ENCODE results near the gene CCN5.
"Not testable (repeated sequence)": the region's sequence is repeated elsewhere in the genome, so short reads cannot be mapped to it uniquely, and the experiment has no call there.

Gene CCN5

DNA sequence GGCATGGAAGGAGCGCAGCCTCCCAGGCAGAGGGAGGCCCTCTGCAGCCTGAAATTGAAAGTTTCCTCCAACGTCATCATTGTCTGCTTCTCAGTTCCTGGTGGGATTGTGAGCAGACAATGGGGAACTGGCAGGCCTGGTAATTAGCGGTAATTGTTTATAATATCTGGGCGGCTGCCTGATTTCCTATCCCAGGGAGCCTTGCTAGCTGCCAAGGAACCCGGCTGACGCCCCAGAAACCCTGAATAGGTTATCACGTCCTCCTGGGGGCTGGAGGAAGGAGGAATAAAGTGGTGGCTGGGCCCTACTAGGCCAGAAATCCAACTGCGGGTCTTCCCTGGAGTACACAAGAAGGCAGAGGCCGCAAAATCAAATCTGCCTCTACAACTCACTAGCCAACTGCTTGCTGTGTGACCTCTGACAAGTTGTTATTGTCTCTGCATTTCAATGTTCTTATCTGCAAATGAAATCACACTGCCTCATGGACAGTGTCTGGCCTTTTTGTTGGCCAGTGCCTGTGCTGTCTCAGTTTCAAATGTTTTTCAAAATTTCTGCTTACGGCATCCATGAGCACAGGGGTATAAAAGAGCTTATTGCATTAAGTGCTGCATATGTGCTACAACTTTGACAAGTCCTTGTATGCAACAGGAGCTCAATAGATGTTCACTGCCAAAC, 47.4 kb downstream of the CCN5 start:
- DNase-seq = no peak

GRCh38 chr20:44763798-44764197, 48.6 kb downstream of the CCN5 start:
- not testable (repeated sequence) for DNase-seq

DNA sequence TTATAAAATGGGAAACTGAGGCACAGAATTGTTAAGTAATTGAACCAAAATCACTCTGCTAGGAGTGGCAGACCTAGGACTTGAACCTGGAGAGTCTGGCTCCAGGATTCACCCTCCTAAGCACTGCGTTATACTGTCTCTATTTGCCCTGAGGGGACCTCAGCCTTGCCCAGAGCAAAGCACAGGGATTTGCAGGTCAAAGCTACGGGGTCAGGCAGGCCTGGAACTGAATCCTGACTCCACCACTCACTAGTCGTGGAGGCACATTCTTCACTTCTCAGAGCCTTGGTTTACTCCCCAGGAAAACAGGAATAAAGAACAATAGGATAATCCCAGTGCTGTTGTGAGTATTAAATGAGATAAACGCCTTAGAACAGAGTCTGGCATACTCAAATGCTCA, 49.9 kb downstream of the CCN5 start:
- no peak for DNase-seq

GRCh38 chr20:44765701-44766347, 50.7 kb downstream of the CCN5 start:
- no peak for DNase-seq

- no peak for DNase-seq
Measured at GRCh38 chr20:44768256-44768655, 53.1 kb downstream of the CCN5 start.

DNA sequence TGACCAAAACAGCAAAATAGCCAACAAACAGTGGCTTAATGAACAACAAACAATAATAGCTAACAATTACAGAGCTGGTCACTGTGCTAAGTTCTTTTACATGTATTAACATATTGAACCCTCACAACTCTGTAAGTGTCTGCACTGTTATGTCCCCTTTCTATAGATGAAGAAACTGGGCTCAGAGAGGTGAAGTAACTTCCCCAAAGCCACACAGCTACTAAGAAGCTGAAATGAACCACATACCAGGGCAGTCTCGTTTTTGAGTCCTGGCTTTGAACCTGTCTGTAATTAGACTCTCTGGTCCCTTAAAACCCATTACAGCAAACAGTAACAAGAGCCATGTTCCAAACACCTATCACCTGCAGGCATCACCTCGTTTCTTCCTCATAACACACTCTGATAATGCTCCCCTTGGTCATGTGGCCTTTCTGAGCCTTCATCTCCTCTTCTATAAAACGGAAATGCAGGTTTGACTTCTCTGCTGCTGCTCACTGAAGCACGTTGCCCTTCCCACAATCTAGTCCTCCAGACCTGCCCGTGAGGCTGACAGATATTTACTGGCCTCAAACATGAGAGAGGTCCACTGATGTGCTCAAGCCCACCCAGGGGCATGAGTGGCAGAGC, 53.8 kb downstream of the CCN5 start:
- DNase-seq = no peak

- DNase-seq = no peak
Measured at GRCh38 chr20:44769481-44769863, 54.3 kb downstream of the CCN5 start.

- DNase-seq = no peak
Measured at GRCh38 chr20:44770484-44771171, 55.5 kb downstream of the CCN5 start.

DNA sequence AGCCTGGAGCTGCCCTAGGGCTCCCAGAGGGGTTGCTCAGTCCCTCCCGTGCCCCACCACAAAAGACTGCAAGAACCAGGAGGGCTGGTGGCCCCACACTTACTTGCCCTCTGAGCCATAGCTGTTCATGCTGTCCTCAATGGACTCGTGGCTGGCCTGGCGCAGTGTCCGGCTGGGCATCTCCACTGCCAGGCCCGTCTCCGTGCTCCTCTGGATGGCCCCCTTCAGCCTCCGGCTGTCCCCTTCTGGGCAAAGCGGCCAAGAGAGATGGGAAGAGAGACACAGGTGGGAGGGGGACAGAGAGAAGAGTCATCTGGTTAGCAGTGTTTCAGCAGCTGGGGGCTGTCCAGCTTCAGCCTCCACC, 56.0 kb downstream of the CCN5 start:
- no peak for DNase-seq

GRCh38 chr20:44772636-44773035, 57.5 kb downstream of the CCN5 start:
- DNase-seq = no peak

DNA sequence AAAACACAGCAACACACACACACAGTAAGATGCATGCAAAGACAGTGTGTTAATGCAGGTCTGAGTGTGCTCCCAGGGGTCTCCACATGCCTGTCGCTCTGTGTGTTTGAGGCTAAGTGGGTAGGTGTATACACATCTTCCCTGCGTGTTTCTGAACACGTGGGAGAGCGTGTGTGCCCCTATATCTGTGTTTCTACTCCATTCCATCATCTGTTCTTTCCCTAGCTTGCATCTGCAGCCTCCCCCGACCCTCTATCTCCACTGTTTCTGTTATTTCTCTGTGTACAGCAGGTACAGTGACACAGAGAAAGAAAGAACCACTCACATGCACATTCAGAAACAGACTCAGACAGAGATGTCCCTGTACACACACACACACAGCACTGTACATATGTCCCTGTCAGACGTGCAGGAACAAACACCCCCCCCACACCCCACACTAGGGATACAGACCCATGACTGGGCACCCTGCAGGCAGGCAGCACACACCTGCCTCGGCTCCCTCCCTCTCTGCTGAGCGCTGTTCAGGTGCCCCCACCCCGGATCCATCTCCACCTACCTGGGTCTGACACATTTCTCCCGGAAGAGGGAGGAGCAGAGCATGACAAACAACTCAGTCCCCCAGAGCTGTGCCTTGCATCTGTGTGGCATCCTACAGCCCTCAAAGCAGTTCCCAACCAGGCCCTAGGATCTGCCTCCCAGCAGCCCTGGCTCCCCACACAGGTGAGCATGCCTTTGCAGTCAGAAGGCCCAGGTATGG, 58.1 kb downstream of the CCN5 start:
- DNase-seq = peak; percentile 66

DNA sequence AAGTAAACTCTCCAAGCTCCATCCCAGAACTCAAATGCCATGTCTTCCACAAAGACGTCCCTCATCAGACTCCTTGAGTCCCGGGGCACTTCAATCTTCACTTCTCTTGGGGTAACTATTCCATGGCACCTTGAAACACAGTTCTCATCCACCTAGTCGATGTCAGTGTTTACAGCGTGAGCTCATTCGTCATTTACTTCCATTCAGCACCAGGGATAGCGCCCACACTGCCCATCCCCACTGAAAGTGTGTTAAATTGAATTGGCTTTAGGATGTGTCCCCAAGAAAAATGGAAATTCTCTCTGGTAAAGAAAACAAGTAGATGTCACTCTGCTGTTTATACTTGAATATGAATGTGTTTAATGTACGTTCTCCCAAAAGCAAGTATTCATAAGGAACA, 61.8 kb downstream of the CCN5 start:
- DNase-seq = no peak
